COLO829 (cell line): ENCODE data around the gene BLNK.
"Not testable (repeated sequence)": the region's sequence is repeated elsewhere in the genome, so short reads cannot be mapped to it uniquely, and the experiment has no call there.

Experiments used
- DNase-seq: peaks from one replicate; pipeline ENCODE4 v3.0.0; 2012; ENCODE audit warnings: low spot score

Gene BLNK

GRCh38 chr10:96271016-96271815, at the start of gene BLNK:
TSS of gene BLNK (minus strand) at chr10:96271569. CDS start at chr10:96271398, 171 bp downstream.
- no peak for DNase-seq

DNA sequence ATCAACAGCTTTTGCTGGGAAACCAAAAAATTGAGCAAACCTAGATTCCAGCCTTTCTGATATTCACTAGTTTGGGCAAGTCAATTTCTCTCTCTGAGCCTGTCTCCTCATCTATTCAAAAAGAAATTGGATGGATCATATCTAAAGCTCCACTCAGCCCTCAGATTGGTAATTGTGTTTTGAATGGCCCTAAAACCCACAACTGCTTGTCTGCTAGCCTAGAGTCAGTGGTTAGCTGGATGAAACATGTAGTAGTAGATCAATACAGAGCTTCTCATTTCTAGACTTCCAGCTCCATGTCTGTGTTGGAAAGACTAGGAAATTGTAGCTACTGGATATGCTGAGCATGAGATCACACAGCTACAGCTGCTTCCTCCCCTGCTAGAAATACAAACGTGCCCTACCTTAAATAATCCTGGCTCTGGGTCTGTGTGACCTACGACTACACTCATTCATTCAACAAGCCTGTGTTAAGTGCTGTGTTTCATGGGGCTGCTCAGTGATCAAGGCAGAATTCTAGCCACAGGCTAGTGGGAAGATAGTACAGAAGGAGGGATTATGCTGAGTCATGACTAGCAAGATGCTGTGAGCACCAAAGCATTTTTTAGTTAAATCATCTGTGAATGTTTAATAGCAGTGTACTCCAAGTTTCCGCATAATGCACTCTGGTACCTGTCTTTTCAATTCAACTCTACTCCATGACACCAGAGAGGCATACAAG, 48.5 kb upstream of the BLNK start:
- no peak for DNase-seq

- DNase-seq, result no peak
Measured at GRCh38 chr10:96317067-96317833, 45.9 kb upstream of the BLNK start.

DNA sequence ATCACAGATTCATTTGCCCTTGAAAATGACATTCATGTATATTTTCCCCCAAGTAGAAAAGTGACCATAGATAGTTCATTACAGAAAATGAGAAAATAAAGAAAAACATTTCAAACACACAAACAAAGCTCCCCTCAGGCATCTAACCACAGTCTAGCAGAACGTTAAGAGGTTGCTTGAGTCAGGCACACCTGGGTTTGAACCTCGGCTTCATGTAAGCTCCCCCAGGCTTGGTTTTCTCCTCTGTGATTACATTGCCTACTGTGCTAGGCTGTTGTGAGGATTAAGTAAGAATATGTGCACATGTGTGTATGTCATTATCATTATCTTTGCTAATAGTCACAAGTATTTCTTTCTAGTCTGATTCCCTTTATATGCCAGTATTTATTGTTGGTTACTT, 42.0 kb upstream of the BLNK start:
- DNase-seq, result no peak

DNA sequence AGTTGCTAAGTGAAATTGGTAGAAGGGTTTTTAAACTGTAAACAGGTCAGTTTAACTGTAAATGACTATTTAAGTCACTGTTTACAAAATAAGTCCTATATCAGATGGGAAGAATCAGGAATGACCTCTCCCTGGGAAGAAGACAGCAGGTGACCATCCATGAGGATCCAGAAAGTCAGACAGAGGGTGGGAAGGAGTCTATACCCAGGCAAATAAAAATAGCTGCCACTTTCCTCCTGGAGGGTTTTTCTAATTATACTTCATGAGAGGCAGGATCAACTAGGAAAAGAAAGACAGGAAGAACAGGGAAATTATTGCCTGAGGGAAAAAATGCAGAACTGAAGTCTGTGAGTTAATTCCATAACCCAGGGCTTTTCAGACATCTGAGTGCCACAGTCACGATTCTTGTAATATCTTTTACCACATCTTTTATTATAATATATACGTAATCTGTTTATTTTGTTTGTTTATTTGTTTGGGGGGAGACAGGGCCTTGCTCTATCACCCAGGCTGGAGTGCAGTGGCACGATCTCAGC, 39.9 kb upstream of the BLNK start:
- DNase-seq, result no peak

DNA sequence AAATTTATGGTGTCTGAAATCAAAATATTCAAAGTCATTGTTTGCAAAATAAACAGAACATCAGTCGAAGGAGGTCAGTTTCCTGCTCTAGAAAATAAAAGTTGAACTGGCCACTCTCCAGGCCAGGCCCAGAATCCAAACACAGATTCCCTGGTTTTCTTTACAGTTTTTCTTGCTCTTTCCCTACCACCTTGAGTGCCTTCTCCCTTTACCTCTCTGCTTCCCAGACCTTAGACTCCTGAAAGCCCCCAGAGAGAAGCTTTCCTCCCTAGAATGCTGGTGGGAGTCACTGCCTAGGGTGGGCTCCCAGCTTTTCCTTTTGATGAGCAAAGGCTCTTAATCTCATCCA, 38.9 kb upstream of the BLNK start:
- no peak for DNase-seq

GRCh38 chr10:96309628-96310320, 38.4 kb upstream of the BLNK start:
- DNase-seq, result no peak

- DNase-seq, result not testable (repeated sequence)
Measured at GRCh38 chr10:96308854-96309253, 37.5 kb upstream of the BLNK start.

- DNase-seq, result peak; percentile 2
Measured at GRCh38 chr10:96306516-96306915, 35.1 kb upstream of the BLNK start.

GRCh38 chr10:96305019-96305418, 33.6 kb upstream of the BLNK start:
- DNase-seq, result no peak

- no peak for DNase-seq
Measured at GRCh38 chr10:96304230-96304629, 32.9 kb upstream of the BLNK start, which contains the start of gene DNTT. TSS of gene DNTT (plus strand) at chr10:96304434. CDS start at chr10:96304498, 64 bp downstream.

GRCh38 chr10:96301616-96302015, 30.2 kb upstream of the BLNK start:
- no peak for DNase-seq

GRCh38 chr10:96299383-96299782, 28.0 kb upstream of the BLNK start:
- no peak for DNase-seq

DNA sequence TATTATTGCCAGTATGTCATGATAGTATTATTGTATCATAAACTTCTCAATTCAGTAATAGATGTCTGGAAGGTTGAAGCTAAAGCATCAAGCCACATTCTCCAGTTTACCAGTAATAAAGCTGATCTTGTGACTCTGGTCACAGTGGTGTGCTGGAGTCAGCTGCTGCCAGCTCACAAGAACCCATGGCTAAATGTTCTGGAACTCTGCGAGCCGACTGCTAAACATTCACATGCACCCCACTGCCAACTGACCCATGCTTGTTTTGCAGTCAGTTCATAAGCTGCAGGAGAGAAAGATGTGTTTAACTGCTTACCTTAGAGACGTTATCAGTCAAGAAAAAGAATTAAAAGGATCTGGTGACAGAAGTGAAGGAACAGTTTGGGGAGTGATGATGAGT, 27.0 kb upstream of the BLNK start:
- DNase-seq, result no peak

GRCh38 chr10:96297486-96297885, 26.1 kb upstream of the BLNK start:
- DNase-seq, result no peak

DNA sequence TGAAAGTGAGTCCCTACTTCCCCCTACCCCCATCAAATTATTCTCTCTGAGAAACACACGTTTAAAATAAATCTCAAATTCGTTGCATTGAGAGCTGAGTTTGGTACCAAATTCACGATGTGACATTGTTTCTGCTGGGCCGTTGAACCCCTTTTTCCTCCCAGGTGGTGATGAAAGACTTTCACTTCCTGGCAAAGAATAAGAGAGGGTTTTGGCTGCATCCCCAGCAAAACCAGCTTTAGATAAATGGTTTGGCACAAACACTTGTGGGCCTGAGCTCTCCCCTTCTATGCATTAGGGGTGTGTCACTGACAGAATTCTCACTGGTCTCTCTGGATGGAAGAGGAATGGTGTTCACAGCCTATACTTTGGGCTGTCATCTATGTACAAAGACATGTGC, 24.1 kb upstream of the BLNK start:
- DNase-seq, result no peak

DNA sequence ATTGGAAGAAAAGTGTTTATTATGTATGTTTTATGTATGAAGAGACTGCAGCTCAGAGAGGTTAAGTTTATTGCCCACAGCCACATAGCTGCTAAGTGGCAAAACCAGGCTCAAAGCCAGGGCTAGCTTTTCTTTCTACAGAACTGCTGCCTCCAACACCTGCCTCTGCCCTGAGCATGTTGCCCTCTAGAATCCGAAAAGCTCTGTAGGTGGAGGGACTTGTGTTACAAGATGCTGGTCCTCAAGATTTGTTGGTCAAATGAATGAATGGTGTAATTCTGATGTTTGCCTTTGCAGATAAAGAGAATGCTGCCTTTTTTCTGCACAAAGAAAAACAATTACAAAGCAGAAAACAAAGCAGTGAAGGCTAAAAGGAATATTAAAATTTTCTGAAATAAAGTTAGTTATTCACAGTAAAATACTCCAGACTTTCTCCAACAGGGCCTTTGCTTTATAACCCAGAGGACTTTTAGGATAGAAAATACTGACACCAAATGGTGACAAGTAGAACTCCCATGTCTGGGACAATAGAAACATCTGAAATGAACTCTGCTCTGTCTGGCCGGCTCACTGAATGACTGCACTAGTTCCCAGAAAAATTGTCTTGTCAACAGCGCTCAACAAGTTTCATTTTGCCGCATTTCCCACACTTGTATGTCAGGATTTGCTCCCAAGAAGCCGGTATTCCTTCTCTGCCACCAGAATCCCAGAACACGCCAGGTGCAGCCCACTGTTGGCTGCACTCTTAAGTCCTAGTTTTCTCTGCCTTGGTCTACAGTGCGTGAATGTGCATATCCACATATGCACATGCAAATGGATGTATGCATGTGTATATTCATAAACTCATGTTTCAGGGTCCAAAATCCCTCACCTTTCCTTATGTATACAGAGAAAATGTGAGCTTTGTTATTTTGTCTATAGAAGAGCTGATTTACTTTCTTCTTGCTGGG, 21.9 kb upstream of the BLNK start:
- peak; percentile 48 for DNase-seq

DNA sequence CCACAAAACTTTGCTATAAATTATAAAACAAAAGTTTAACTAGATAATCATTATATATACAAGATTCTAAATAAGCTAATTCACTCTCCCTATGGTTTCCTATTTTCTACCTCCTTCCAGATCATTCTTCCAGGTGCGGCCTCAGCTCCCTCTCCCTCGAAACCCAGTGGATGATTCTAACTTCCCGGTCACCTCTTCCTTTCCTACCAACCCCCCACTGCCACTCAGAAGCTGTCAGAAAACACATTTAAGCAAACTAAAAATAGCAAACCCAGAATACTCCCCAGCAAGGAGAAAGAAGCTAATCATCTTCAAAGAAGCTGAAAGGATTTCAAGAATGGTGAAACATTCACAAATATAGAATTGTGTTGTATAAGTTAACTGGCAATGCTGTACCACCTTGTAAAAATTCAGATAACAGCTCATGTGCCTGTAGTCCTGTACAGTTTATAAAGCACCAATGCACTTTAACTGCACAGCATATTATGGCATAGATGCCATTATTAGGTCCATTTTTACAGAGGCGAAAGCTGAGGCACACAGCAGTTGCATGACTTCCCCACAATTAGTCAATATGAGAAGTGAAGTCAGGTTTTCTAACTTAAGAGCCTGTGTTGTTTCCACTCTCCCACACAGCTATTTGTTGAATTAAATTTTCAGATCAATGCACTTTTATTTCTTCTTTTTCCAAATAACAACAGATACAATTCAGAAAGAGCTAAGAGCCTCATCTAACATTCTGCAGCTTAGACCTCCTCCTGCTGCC, 19.2 kb upstream of the BLNK start:
- no peak for DNase-seq

GRCh38 chr10:96289218-96289910, 18.0 kb upstream of the BLNK start:
- no peak for DNase-seq
